ENCODE results near the gene PLA2G4A. TPM values are rescaled to one million over a fixed set of nuclear protein-coding genes. Genes with fewer than 3 reads are reported as not detected.

The PLA2G4A gene
- polyA plus RNA-seq, 1 donor from 2014 or later, result not detected

DNA sequence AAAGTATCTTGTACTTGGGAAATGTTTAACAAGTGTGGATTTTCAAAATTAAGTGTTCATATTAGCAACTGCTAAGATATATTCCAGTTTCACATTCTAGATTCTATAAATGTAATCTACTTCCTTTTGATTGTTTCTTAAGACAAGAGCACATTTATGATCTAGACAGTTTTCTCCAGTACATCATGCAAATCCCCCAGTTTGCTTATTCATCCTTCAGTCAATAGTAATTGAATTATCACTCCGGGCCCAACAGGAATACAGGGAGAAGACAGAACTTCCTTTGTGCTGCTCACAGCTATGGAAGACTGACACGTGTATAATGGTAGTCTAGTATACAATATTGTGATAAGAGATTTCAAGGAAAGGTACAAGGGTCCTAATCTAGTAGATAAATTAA lies 14.5 kb downstream of the PLA2G4A start:
- Histone ChIP-seq H3K9me3 (ENCODE audit: low read length) (no peaks in the 10 kb centered on the region), H3K9ac (ENCODE audit: low read length) (no peak overlapping the region), H3K36me3 (ENCODE audit: insufficient read depth, low read length) (no peaks in the 10 kb centered on the region), H3K27ac (ENCODE audit: low read length) (no peak overlapping the region), H3K79me2 (replicated peaks; ENCODE audit: insufficient read depth, low read length) (no peaks in the 10 kb centered on the region), H3K27me3 (ENCODE audit: insufficient read depth, low read depth, low read length) (no peaks in the 10 kb centered on the region), H3K9me2 (ENCODE audit: insufficient read depth, low read length) (no peaks in the 10 kb centered on the region), H3F3A (ENCODE audit: insufficient read depth, low read length, poor library complexity, severe bottlenecking) (no peaks in the 10 kb centered on the region), H3K4me2 (ENCODE audit: low read length) (no peak overlapping the region), H3K4me3 (ENCODE audit: low read length) (no peak overlapping the region), H2AFZ (ENCODE audit: low read depth, low read length) (no peak overlapping the region), H4K20me1 (ENCODE audit: insufficient read depth) (no peaks in the 10 kb centered on the region)
- TF ChIP-seq TAF1 (IDR thresholded peaks at IDR 0.05; ENCODE audit: low read depth) (no peak), MXI1 (conservative IDR thresholded peaks at IDR 0.05; ENCODE audit: poor library complexity, severe bottlenecking) (no peak), POLR2AphosphoS5 (IDR thresholded peaks at IDR 0.05) (no peak), EZH2 (IDR thresholded peaks at IDR 0.05; ENCODE audit: borderline replicate concordance, insufficient read depth, low read length, poor library complexity, severe bottlenecking) (no peak), EP300 (conservative IDR thresholded peaks at IDR 0.05; ENCODE audit: poor library complexity, severe bottlenecking) (no peak), SMC3 (conservative IDR thresholded peaks at IDR 0.05; ENCODE audit: poor library complexity) (no peak), RAD21 (conservative IDR thresholded peaks at IDR 0.05) (no peak)
- TF ChIP-seq, protein P1, sequence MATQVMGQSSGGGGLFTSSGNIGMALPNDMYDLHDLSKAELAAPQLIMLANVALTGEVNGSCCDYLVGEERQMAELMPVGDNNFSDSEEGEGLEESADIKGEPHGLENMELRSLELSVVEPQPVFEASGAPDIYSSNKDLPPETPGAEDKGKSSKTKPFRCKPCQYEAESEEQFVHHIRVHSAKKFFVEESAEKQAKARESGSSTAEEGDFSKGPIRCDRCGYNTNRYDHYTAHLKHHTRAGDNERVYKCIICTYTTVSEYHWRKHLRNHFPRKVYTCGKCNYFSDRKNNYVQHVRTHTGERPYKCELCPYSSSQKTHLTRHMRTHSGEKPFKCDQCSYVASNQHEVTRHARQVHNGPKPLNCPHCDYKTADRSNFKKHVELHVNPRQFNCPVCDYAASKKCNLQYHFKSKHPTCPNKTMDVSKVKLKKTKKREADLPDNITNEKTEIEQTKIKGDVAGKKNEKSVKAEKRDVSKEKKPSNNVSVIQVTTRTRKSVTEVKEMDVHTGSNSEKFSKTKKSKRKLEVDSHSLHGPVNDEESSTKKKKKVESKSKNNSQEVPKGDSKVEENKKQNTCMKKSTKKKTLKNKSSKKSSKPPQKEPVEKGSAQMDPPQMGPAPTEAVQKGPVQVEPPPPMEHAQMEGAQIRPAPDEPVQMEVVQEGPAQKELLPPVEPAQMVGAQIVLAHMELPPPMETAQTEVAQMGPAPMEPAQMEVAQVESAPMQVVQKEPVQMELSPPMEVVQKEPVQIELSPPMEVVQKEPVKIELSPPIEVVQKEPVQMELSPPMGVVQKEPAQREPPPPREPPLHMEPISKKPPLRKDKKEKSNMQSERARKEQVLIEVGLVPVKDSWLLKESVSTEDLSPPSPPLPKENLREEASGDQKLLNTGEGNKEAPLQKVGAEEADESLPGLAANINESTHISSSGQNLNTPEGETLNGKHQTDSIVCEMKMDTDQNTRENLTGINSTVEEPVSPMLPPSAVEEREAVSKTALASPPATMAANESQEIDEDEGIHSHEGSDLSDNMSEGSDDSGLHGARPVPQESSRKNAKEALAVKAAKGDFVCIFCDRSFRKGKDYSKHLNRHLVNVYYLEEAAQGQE (IDR thresholded peaks at IDR 0.05; ENCODE audit: borderline replicate concordance), result no peak
- TF ChIP-seq, protein P2, sequence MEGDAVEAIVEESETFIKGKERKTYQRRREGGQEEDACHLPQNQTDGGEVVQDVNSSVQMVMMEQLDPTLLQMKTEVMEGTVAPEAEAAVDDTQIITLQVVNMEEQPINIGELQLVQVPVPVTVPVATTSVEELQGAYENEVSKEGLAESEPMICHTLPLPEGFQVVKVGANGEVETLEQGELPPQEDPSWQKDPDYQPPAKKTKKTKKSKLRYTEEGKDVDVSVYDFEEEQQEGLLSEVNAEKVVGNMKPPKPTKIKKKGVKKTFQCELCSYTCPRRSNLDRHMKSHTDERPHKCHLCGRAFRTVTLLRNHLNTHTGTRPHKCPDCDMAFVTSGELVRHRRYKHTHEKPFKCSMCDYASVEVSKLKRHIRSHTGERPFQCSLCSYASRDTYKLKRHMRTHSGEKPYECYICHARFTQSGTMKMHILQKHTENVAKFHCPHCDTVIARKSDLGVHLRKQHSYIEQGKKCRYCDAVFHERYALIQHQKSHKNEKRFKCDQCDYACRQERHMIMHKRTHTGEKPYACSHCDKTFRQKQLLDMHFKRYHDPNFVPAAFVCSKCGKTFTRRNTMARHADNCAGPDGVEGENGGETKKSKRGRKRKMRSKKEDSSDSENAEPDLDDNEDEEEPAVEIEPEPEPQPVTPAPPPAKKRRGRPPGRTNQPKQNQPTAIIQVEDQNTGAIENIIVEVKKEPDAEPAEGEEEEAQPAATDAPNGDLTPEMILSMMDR (IDR thresholded peaks at IDR 0.05; ENCODE audit: poor library complexity, severe bottlenecking), result no peak

DNA sequence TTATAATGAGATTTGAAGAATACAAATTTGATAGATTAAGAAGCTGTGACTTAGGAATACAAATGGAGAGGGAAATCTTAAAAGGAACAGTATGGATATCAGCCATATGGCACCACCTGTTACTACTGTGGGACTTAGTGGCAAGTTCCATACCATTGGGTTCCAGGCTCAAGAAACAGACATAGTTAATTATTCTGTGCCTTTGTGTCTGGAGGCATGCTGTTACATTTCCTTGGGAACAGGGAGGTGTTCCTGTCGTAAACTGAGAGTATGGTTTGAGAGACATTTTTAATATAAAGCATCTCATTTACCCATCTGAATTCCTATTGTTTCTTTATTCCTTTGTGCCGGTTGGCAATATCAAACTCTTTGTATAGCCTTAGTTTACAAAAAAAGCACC lies 15.2 kb downstream of the PLA2G4A start:
- H4K20me1 ChIP-seq (ENCODE audit: insufficient read depth), result no peaks in the 10 kb centered on the region
- no peak overlapping the region for H3K27ac ChIP-seq (ENCODE audit: low read length)

More for the DNA sequence above, 15.2 kb downstream of the PLA2G4A start:
- TF ChIP-seq, protein P2 (IDR thresholded peaks at IDR 0.05; ENCODE audit: poor library complexity, severe bottlenecking), result no peak
- no peak for TF ChIP-seq RAD21 (conservative IDR thresholded peaks at IDR 0.05)
- no peak for TF ChIP-seq SMC3 (conservative IDR thresholded peaks at IDR 0.05; ENCODE audit: poor library complexity)
- TF ChIP-seq, protein P1 (IDR thresholded peaks at IDR 0.05; ENCODE audit: borderline replicate concordance), result no peak
- no peak for TF ChIP-seq EZH2 (IDR thresholded peaks at IDR 0.05; ENCODE audit: borderline replicate concordance, insufficient read depth, low read length, poor library complexity, severe bottlenecking)
- no peak for TF ChIP-seq EP300 (conservative IDR thresholded peaks at IDR 0.05; ENCODE audit: poor library complexity, severe bottlenecking)
- TF ChIP-seq MXI1 (conservative IDR thresholded peaks at IDR 0.05; ENCODE audit: poor library complexity, severe bottlenecking), result no peak
- TF ChIP-seq TAF1 (IDR thresholded peaks at IDR 0.05; ENCODE audit: low read depth), result no peak
- no peak for TF ChIP-seq POLR2AphosphoS5 (IDR thresholded peaks at IDR 0.05)
- Histone ChIP-seq H3K79me2 (replicated peaks; ENCODE audit: insufficient read depth, low read length) (no peaks in the 10 kb centered on the region), H3K27me3 (ENCODE audit: insufficient read depth, low read depth, low read length) (no peaks in the 10 kb centered on the region), H3K9me3 (ENCODE audit: low read length) (no peaks in the 10 kb centered on the region), H3K9ac (ENCODE audit: low read length) (no peak overlapping the region), H3K4me2 (ENCODE audit: low read length) (no peak overlapping the region), H3K36me3 (ENCODE audit: insufficient read depth, low read length) (no peaks in the 10 kb centered on the region), H3K9me2 (ENCODE audit: insufficient read depth, low read length) (no peaks in the 10 kb centered on the region), H3K4me3 (ENCODE audit: low read length) (no peak overlapping the region), H2AFZ (ENCODE audit: low read depth, low read length) (no peak overlapping the region), H3F3A (ENCODE audit: insufficient read depth, low read length, poor library complexity, severe bottlenecking) (no peaks in the 10 kb centered on the region)

Data from neural cell (in vitro differentiated cells).